GM18520 (cell line): Measurements from ENCODE around the gene SIPA1.

Experiments
- ATAC-seq: cut with Tn5 transposase; IDR thresholded peaks from one replicate; pipeline ENCODE4 v1.9.1; 2021; ENCODE audit not compliant: unreplicated experiment

Gene SIPA1

DNA sequence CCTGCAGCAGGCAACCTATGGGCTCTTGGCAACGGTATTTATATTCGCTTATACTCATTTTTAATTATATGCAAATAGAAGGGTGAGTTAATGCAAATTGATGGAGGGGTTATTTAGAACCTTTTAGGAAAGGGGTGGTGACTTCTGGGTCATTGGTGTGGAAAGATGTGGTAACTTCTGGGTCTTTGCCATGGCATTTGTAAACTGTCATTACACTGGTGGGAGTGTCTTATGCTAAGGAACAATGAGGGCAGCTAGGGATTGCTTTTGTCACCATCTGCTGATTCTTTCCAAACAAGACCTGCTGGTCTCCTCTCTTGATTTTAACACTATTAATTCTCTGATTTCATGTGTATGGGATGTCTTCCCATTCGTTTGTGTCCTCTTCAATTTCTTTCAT, 62.5 kb downstream of the SIPA1 start:
- no peak for ATAC-seq
